Skin of body (tissue), 2 donors: ENCODE data around the gene DPP6. TPM values are rescaled to one million over a fixed set of nuclear protein-coding genes. Genes with fewer than 3 reads are reported as not detected.

Source experiments
- DNase-seq: peaks from one replicate; lab custom pipeline; 2025; lab: John Stamatoyannopoulos, UW
- total RNA-seq: library from RNA; depleted of rRNA; stranded (reverse); fragments of >200 nt; gene quantifications from one replicate; pipeline ENCODE4 v1.2.3, GENCODE V29; 2014

Gene DPP6
- total RNA-seq, 1 donor from 2014 or later = 2.0 TPM

GRCh38 chr7:154873500-154874121 lies 821.4 kb downstream of the DPP6 start:
- DNase-seq = no peak

DNA sequence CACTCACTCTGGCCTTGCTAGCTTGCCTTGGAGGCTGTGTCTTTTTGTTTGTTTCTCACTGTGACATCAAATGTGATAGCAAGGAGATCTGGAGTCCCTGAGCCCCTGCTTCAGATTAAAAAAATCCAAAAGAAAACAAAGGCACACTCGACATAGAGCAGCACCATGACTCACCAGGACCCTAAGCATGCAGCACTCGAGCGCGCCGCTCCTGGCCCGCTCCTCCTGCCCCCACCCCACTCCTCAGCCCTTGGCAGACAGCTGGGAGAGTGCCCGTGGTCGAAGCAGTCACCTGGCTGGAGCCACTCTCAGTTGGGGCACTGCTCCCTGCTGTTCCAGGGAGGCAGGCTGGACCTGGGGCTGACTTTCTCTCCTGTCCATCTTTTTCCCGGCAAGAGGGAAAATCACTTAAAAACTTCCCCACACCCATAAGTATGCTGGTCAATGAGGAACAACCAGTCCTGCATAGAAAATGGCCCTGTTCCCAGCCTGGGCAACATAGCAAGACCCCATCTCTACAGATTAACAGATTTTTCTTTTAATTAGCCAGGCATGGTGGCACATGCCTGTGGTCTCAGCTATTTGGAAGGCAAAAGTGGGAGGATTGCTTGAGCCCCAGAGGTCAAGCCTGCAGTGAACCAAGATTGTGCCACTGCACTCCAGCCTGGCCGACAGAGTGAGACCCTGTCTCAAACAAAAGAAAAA lies 822.4 kb downstream of the DPP6 start:
- DNase-seq = no peak

GRCh38 chr7:154875297-154875696 lies 823.1 kb downstream of the DPP6 start:
- no peak for DNase-seq

DNA sequence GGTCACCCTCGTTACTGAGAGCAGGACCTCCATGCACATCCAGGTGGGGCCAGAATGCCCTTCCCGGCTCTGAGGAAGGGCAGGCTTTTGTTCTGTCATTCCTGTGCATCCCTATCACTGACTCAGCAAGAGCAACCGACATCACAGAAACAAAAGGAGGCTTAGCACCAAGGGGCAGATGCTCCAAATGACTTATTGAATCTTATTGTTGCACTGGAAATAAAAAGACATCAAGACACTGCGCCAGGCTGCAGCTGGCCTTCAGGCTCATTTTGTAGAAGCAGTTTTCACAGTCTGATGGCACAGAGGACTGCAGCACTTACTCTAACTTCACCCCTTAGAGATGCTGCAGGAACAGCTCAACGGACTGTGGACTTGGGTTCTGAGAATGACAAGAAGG lies 824.3 kb downstream of the DPP6 start:
- no peak for DNase-seq

DNA sequence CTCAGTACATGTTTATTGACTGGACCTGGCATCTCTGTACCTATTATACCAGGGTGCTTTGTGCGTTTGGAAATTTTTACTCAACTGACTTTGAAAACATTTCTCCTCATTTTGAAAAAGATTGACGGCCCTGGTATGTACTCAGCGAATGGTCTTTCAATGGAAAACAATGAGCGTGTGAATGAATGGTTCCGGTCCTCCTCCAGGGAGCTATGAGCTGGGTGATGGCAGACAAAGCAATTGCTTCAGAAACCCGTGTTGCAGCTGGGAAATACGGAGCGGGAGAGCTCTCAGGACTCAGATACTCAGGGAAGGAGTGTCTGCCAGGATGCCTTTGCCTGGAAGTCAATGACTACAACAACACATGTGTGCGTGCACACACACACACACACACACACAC lies 824.8 kb downstream of the DPP6 start:
- DNase-seq = no peak

DNA sequence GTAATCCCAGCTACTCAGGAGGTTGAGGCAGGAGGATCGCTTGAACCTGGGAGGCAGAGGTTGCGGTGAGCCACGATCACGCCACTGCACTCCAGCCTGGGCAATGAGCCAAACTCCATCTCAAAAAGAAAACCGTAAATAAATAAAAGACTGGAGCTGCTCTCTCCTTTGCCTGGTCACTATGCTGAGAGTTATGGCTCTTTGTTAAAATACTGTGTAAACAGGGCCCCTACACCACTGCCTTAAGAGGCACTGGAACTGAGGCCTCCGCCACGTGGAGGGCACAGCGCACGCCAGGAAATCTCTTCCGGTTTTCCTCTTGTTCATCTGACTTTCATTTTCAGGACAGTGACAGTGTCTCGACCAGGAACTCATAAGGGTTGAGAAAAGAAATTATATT lies 827.4 kb downstream of the DPP6 start:
- DNase-seq = no peak

- no peak for DNase-seq
These were observed 828.3 kb downstream of the DPP6 start for GRCh38 chr7:154880513-154880912.

GRCh38 chr7:154881026-154881425 lies 828.8 kb downstream of the DPP6 start:
- no peak for DNase-seq

DNA sequence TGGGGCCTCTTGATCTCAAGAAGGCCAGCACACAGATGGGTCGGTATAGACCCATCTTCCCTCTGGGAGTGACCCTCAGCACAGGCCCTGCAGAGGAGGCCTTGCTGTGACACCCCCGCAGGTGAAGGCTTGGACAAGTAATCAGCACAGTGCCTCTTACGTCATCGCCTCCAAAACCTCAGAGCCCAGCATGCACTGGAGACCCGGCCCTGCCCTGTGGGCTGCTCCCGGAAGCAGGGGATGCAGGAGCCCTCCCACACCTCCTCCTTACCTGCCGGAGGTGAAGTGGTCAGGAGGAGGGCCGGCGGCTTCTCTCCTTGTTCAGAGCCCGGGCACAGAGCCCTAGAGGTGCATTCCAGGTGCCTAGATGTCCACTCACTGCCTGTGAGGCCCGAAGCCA lies 829.3 kb downstream of the DPP6 start:
- DNase-seq = no peak

GRCh38 chr7:154882931-154883474 lies 830.8 kb downstream of the DPP6 start:
- no peak for DNase-seq

GRCh38 chr7:154884348-154884920 lies 832.2 kb downstream of the DPP6 start:
- no peak for DNase-seq

- DNase-seq = no peak
These were observed 834.4 kb downstream of the DPP6 start for GRCh38 chr7:154886591-154886990.

GRCh38 chr7:154888690-154889089 lies 836.5 kb downstream of the DPP6 start:
- no peak for DNase-seq

DNA sequence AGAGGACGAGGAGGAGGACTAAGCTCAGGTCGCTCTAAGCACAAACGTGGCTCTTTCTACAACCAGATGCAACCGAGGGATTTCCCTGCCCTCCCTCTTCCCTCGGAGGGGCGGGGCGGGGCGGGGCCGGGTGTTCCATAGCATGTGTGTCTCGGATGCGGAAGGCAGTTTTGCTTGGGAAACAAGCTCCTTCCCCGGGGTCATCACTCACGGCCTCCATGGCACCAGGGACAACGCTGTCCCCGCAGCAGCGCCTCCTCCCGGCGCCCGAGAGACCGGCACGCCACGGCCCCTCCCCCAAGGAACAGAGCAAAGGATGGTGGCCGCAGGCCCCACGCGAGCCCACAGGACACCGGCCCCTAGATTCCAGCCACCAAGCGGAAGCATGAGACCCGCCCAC lies 840.3 kb downstream of the DPP6 start:
- no peak for DNase-seq

- no peak for DNase-seq
These were observed 843.9 kb downstream of the DPP6 start for GRCh38 chr7:154896076-154896475.

- no peak for DNase-seq
These were observed 847.0 kb downstream of the DPP6 start for GRCh38 chr7:154898973-154899855.

DNA sequence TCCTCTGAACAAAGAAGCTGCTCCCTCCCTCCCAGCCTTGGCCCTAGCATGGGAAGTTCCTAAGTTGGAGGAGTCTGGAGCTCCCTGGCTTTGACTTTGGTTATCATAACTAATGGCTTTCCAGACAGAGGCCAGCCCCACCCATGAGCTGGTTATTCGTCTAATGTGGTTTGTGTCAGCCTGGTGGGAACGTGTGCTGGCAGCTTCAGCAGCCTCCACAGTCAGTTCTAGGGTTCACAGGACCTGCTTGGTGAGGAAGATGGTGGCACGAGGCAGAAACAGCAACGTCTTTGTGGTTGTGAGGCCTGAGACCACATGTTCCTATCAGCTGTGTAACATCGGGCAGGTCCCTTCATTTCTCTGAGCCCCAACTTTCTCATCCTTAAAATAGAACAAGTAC lies 847.7 kb downstream of the DPP6 start:
- DNase-seq = no peak

- DNase-seq = no peak
These were observed 850.4 kb downstream of the DPP6 start for GRCh38 chr7:154902600-154903082.

GRCh38 chr7:154903083-154903731 lies 851.0 kb downstream of the DPP6 start:
- DNase-seq = no peak

GRCh38 chr7:154905146-154905545 lies 852.9 kb downstream of the DPP6 start:
- DNase-seq = no peak

- no peak for DNase-seq
These were observed 853.4 kb downstream of the DPP6 start for GRCh38 chr7:154905615-154906014.
